ENCODE measurements around the gene CALY.
"Not testable (repeated sequence)": the region's sequence is repeated elsewhere in the genome, so short reads cannot be mapped to it uniquely, and the experiment has no call there.

Gene CALY

DNA sequence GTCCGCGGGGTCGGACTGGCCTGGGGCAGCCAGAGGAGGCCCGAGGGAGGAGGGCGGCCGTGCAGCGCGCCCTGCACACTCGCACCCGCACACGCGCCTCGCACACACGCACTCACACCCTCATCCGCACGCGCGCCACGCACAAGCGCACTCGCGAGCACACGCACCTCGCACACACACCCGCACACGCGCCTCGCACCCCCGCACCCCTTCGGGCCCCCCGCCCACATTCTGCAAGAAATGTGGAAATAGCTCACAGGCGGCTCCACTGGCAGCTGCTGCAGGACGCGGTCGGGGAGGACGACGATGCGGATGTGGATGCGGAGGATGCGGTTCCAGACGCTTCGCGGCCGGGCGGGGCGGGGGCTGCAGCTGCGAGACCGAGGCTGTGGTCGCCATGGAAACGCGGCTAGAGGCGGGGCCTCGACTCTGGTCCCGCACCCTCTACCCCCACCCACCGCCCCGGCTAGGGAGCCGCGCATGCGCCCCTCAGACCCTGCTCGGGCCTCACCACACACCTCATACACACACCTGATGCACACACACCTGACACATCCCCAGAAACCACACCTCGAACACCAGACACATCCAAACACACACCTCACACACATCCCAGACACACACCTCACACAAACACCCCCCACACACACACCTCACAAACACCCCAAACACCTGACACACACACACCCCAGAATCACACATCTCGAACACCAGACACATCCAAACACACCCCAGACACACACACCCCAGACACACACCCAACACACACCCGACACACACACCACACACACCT, at the start of gene CALY:
Gene CALY (minus strand): TSS at position 320 of the 793 bp plus-strand sequence. CDS start 7,907 bp downstream, outside the sequence.
- DNase-seq, result peak; percentile 84 to 92 (median 88)

GRCh38 chr10:133385214-133385613, 48.5 kb upstream of the CALY start:
- no peak for DNase-seq

GRCh38 chr10:133384071-133384470, 47.4 kb upstream of the CALY start:
- no peak for DNase-seq

GRCh38 chr10:133383551-133383950, 46.9 kb upstream of the CALY start:
- DNase-seq, result no peak

GRCh38 chr10:133381036-133381435, 44.3 kb upstream of the CALY start:
- no peak for DNase-seq

- peak in 2 of 6 experiments; percentile 9 to 44 for DNase-seq
Measured at GRCh38 chr10:133379801-133380666, 43.3 kb upstream of the CALY start.

DNA sequence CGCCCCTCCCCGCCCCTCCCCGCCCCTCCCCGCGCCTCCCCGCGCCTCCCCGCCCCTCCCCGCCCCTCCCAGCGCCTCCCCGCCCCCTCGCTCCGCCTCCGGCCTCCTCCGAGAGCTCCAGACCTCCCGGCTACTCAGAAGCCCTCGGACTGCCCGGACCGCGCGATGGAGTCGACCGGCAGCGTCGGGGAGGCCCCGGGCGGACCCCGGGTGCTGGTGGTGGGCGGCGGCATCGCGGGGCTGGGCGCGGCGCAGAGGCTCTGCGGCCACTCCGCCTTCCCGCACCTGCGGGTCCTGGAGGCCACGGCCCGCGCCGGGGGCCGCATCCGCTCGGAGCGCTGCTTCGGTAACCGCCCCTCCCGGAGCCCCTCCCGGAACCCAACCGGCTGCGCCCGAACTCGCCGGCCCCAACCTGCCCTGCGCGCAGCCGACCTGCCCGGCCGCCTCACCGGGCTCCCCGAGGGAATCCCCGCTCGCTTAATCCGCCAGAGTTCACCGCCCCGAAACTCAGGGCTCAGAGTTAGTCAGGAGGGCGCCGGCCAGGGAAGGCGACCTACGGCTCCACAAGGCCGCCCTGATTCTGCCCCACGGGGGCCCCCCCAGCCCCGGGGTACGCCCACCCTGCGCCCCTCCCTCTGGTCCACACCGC, 42.6 kb upstream of the CALY start, which contains the start of gene PAOX:
Gene PAOX (plus strand): TSS at position 111 of the 649 bp plus-strand sequence. CDS start 55 bp downstream, at position 166.
- peak in 5 of 6 experiments; percentile 42 to 63 (median 56) for DNase-seq

DNA sequence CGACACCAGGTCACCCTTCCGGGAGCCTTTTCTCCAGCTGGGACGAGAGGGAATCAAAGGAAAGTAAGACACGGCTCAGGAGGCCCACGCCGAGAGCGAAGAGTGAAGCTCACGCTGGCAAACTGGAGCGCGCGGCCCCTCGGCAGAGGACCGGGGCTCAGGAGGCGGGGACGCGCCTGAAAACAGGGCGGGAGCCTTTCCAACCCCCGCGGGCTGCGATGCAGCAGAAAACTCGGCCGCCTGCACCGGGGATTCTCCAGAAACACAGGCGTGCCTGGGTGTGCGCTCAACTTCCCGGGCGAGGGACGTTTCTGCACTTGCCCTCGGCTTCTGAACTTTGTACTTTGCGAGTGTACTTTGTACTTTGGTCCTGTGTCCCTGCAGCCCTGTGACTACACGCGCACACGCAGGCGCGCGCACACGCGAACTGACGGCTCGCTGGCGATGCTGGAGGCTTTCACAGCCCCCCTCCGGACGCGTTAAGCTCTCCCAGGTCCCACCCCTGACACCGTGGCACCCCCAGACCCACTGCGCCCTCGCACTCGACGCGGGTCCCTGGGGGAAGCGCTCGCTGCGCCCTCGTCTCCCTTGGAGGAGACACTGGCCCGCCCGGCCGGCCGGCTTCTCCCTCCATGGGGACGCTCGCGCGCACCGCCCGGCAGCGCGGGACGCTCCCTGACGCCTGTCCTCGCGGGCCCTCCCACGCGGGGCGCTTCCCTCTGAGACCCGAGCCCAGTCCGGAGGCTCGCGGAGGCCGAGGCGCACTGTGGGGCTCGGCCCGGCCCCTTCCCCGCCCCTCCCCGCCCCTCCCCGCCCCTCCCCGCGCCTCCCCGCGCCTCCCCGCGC, 41.8 kb upstream of the CALY start:
- peak; percentile 32 to 81 (median 63) for DNase-seq

GRCh38 chr10:133377818-133378250, 41.1 kb upstream of the CALY start:
- no peak for DNase-seq

DNA sequence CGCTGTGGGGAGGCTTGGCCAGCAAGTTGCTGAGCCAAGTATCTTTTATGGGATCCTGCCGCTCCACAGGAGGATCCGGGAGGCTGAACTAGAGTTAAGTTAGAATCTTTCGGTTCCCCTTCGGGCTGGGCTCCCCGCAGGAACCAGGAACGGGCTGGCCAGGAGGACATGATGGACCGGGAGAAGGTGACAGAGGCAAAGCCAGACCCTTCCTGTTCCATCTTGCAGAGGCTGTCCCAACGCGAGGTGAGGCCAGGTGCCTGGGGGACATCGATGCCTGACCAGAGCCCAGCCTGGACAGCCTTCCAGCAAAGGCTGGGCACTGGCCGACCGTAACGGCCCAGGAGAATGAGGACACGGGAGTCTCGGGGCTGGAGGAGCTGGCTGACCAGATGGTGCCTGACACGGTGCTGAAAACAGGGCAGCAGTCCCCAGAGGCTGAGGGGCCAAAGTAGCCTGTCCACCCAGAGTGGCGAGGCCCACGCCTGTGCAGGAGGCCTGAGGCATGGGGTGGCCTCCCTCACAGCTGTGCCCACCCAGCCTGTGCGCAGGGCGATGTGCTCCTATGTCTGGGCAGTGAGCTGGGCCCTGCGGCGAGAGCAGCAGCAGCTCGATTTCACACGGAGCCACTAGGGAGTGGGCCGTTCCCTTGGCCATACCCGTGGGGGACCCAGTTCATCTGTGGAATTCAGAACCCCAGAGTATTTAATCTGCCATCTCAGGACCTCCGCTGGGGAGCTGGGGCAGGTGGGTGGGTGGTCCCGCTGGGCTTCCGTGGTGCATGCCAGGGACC, 40.5 kb upstream of the CALY start:
- DNase-seq, result no peak

DNA sequence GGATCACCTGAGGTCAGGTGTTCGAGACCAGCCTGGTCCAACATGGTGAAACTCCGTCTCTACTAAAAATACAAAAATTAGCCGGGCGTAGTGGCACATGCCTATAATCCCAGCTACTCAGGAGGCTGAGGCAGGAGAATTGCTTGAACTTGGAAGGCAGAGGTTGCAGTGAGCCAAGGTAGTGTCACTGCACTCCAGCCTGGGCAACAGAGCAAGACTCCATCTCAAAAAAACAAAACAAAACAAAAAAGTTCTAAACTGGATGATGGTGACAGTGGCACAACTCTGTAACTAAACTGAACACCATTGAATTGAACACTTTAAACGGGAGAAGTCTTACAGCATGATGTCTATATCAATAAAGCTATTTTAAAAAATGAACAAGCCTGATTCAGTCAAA, 39.5 kb upstream of the CALY start:
- DNase-seq, result not testable (repeated sequence)

GRCh38 chr10:133375357-133376115, 38.8 kb upstream of the CALY start:
- no peak for DNase-seq

DNA sequence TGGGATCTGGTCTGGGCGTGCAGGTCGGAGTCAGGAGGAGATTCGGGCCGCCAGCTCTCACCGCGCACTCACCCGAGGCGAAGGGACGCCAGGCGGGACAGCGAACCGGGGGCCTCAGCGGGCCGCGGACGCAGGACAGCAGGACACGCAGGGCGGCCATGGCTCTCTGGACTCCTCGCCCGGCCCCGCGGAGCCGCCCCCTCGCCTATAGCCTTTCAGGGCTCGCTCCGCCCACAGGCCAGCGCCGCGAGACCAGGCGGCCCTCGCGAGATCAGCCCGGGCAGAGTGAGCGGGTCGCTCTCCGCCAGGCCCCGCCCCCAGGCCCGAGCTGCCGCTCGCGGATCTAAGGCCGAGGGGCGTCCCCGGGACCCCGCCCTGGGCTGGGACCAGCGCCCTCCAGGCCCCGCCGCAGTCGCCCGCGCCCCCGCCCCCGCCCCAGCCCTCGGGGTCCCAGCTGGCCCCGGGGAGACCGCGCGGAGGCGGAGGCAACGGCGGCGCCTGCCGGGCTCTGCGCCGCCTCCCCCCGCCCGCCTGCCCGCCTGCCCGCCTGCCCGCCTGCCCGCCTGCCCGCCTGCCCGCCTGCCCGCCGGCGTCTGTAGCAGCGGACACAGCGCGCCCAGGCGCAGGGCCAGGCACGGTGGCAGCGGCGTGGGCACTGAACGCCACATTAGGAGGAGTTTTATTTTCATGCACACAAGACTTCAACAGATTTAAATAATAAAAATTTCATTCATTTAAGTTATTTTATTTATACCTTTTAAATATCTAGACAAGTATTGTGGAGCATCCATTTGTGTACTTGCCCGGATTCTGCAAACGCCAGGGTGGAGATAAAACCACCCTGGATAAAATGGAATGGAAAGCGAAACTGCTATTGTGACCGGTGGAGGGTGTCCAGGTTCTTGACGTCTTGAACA, 36.7 kb upstream of the CALY start, which contains the start of gene ECHS1:
Gene ECHS1 (minus strand): TSS at position 181 of the 917 bp plus-strand sequence. CDS start 21 bp downstream, at position 160.
- peak; percentile 78 to 95 (median 88) for DNase-seq

DNA sequence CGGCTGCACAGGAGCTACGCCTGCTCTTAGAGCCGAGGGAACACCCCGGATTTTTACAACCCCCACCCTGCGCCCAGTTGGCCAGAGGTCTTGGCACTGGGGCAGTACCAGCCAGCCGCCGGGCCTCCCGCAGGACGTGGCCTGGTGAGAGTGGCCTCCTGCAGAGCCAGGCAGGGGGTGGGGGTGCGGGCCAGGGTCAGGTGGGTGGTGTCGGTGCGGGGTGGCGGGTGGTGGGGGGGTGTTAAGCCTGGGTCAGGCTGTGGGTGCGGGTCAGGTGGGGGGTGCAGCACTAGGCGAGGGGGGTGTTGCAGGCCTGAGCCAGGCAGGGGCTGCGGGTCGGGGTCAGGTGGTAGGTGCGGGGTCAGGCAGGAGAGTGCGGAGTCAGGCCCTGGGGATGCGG, 35.8 kb upstream of the CALY start:
- DNase-seq, result no peak

DNA sequence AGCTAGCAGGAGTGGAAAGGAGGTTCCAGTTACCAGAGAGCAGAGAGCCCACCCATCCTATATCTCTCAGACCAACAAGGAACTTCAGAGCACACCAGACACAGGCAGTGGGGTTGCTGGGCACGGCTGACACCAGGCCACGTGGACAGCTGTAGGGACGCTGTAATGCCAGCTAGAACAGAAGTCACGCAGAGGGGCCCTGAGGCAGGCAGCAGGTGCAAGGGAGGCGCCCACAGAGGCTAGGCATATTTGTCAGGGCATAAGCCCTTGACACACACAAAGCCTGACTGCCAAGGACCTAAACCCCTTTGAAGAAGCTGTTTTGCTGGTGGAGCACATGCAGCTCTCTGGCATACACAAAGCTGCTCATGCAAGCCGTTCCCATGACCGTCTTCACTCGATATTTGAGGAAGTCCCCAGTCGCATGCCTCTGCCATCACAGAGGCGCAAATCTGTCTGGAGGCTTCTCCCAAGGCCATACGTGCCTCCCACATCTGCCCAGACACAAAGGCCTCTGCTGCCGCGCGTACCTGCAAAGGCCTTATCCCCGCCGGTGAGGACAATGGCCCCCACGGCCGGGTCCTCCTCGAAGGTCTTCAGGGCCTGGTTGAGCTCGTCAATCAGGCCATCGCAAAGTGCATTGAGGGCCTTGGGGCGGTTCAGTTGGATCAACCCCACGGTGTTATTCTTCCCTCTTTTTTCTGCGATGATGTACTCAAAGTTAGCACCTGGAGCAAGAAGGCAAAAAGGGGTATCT, 33.5 kb upstream of the CALY start:
- DNase-seq, result no peak

DNA sequence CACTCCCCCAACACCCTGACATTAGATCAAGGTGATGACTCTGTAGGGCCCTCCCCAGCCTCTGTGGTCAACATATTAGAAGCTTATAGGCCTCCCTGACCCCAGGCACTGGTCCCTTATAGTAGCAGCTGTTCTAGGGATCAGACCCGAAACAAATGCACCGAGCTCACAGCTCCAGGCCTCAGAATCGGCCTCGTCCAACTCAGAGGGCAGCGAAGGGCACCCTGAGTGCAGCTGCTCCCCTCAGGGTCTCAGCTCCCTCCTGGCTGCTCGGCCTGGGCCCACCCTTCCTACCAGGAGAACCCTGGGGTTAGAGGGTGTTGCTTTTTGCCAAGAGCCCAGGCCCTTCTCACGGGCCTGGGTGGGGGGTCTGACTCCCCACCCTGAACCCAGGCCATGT, 31.5 kb upstream of the CALY start:
- DNase-seq, result no peak

GRCh38 chr10:133367461-133367860, 30.8 kb upstream of the CALY start:
- not testable (repeated sequence) for DNase-seq

- no peak for DNase-seq
Measured at GRCh38 chr10:133366751-133367150, 30.1 kb upstream of the CALY start.
